HEK293 (cell line): Measurements from ENCODE around the gene NDUFB10.

ENCODE experiments used
- CTCF ChIA-PET: fragments of 350-600 bp; formaldehyde crosslinking; extraction: SDS; loops from one replicate; lab custom pipeline; 2021; ENCODE audit warnings: antibody characterized with exemption; lab: Yijun Ruan, JAX
- POLR2A ChIA-PET: fragments of 300-600 bp; formaldehyde crosslinking; extraction: SDS; loops from one replicate; lab custom pipeline; 2020; ENCODE audit warnings: antibody characterized with exemption, inconsistent platforms; lab: Yijun Ruan, JAX
- H3K27ac ChIP-seq: fragments of 200-500 bp; sonication (Bioruptor generic); 2 replicates; pipeline ENCODE4 v1.5.1; 2014; ENCODE audit warnings: low read depth, low read length, control low read depth, inconsistent platforms; ENCODE audit errors: extremely low read depth
- H3K36me3 ChIP-seq, 2 experiments: fragments of 200-500 bp in 1 of 2; sonication (Bioruptor generic) in 1 of 2; 1 replicate in 1 of 2; 2 replicates in 1 of 2; pipeline ENCODE4 v1.5.1; 2014 to 2017; ENCODE audit warnings: inconsistent platforms in 2 of 2, low read length in 2 of 2; ENCODE audit not compliant: control insufficient read depth in 2 of 2, insufficient read depth in 1 of 2
- H3K4me1 ChIP-seq: fragments of 200-500 bp; sonication (Bioruptor generic); 2 replicates; pipeline ENCODE4 v1.5.1; 2014; ENCODE audit warnings: mild to moderate bottlenecking, low read length, inconsistent platforms; ENCODE audit not compliant: control insufficient read depth, insufficient read depth
- H3K4me3 ChIP-seq: 2 replicates; pipeline ENCODE4 v1.5.1; 2011; ENCODE audit warnings: low read depth, mild to moderate bottlenecking, control low read depth, low read length, moderate library complexity
- H3K9me3 ChIP-seq: fragments of 200-500 bp; sonication (Bioruptor generic); 2 replicates; pipeline ENCODE4 v1.5.1; 2014; ENCODE audit warnings: low read depth, low read length, inconsistent platforms; ENCODE audit not compliant: control insufficient read depth, insufficient read depth
- BCL11B ChIP-seq: fragments of 450-650 bp; formaldehyde crosslinking; IDR thresholded peaks from 2 replicates; pipeline ENCODE4 v1.5.1; 2016; ENCODE audit warnings: low read depth, missing biosample characterization, missing genetic modification characterization
- KLF16 ChIP-seq: fragments of 450-650 bp; formaldehyde crosslinking; IDR thresholded peaks from 2 replicates; pipeline ENCODE4 v1.5.1; 2017; ENCODE audit warnings: missing biosample characterization, missing genetic modification characterization
- SP2 ChIP-seq: fragments of 450-650 bp; formaldehyde crosslinking; IDR thresholded peaks from 2 replicates; pipeline ENCODE4 v1.5.1; 2016; ENCODE audit warnings: missing biosample characterization, missing genetic modification characterization
- ZNF112 ChIP-seq: fragments of 450-650 bp; formaldehyde crosslinking; IDR thresholded peaks from 2 replicates; pipeline ENCODE4 v1.5.0; 2017; ENCODE audit warnings: missing biosample characterization, missing genetic modification characterization
- ZNF155 ChIP-seq: fragments of 450-650 bp; formaldehyde crosslinking; IDR thresholded peaks from 2 replicates; pipeline ENCODE4 v1.5.1; 2016; ENCODE audit warnings: missing biosample characterization, missing genetic modification characterization
- ZNF223 ChIP-seq: fragments of 450-650 bp; formaldehyde crosslinking; IDR thresholded peaks from 2 replicates; pipeline ENCODE4 v1.5.1; 2016; ENCODE audit warnings: missing biosample characterization, missing genetic modification characterization
- ZNF324 ChIP-seq: fragments of 450-650 bp; formaldehyde crosslinking; IDR thresholded peaks from 2 replicates; pipeline ENCODE4 v1.5.1; 2016; ENCODE audit warnings: missing biosample characterization, missing genetic modification characterization
- ZNF37A ChIP-seq: fragments of 450-650 bp; IDR thresholded peaks from 2 replicates; pipeline ENCODE4 v1.5.1; 2018; ENCODE audit warnings: missing biosample characterization, missing genetic modification characterization
- ZNF426 ChIP-seq: fragments of 450-650 bp; formaldehyde crosslinking; IDR thresholded peaks from 2 replicates; pipeline ENCODE4 v1.5.1; 2017; ENCODE audit warnings: missing biosample characterization, missing genetic modification characterization, mild to moderate bottlenecking, inconsistent platforms, moderate library complexity
- ZNF518A ChIP-seq: fragments of 450-650 bp; formaldehyde crosslinking; conservative IDR thresholded peaks from 2 replicates; pipeline ENCODE4 v1.5.1; 2016; ENCODE audit warnings: low read depth, missing biosample characterization, missing genetic modification characterization
- ZNF548 ChIP-seq: fragments of 450-650 bp; formaldehyde crosslinking; IDR thresholded peaks from 2 replicates; pipeline ENCODE4 v1.5.1; 2016; ENCODE audit warnings: missing biosample characterization, missing genetic modification characterization
- ZNF660 ChIP-seq: fragments of 450-650 bp; IDR thresholded peaks from 2 replicates; pipeline ENCODE4 v1.5.1; 2018; ENCODE audit warnings: missing biosample characterization, mild to moderate bottlenecking, missing genetic modification characterization
- ZNF701 ChIP-seq: fragments of 450-650 bp; formaldehyde crosslinking; IDR thresholded peaks from 2 replicates; pipeline ENCODE4 v1.5.1; 2016; ENCODE audit warnings: missing biosample characterization, missing genetic modification characterization
- ZSCAN5A ChIP-seq: fragments of 450-650 bp; formaldehyde crosslinking; IDR thresholded peaks from 2 replicates; pipeline ENCODE4 v1.5.1; 2016; ENCODE audit warnings: missing biosample characterization, missing genetic modification characterization
- TF ChIP-seq, protein P1 (sequence below): fragments of 450-650 bp; formaldehyde crosslinking; IDR thresholded peaks from 2 replicates; pipeline ENCODE4 v1.5.1; 2016; ENCODE audit warnings: missing biosample characterization, missing genetic modification characterization
- TF ChIP-seq, protein P2 (sequence below): fragments of 450-650 bp; IDR thresholded peaks from 2 replicates; pipeline ENCODE4 v1.5.1; 2018; ENCODE audit warnings: missing biosample characterization, missing genetic modification characterization

Gene NDUFB10

GRCh38 chr16:1940273-1941161 lies 18.8 kb upstream of the NDUFB10 start:
- Histone ChIP-seq H3K36me3 (peaks cover 0 to 38% of the 10 kb centered on the region in 2 experiments; a peak in 2 of 3 replicates), H3K4me1 (no peaks in the 10 kb centered on the region; the same call in 1 of the 2 replicates), H3K4me3 (no peak overlapping the region), H3K27ac (no peak overlapping the region), H3K9me3 (no peaks in the 10 kb centered on the region)
- TF ChIP-seq ZNF660 (tag by site-specific recombination) (no peak), ZNF37A (tag by site-specific recombination) (no peak), ZSCAN5A (tag by site-specific recombination) (no peak), ZNF223 (tag by site-specific recombination) (no peak), ZNF426 (tag by site-specific recombination) (no peak), ZNF548 (tag by site-specific recombination) (no peak), ZNF112 (tag by site-specific recombination) (no peak), BCL11B (tag by site-specific recombination) (no peak), KLF16 (tag by site-specific recombination) (no peak), ZNF324 (tag by site-specific recombination) (no peak), ZNF701 (tag by site-specific recombination) (no peak), ZNF518A (tag by site-specific recombination) (no peak), SP2 (tag by site-specific recombination) (no peak), ZNF155 (no peak)
- TF ChIP-seq, protein P1, sequence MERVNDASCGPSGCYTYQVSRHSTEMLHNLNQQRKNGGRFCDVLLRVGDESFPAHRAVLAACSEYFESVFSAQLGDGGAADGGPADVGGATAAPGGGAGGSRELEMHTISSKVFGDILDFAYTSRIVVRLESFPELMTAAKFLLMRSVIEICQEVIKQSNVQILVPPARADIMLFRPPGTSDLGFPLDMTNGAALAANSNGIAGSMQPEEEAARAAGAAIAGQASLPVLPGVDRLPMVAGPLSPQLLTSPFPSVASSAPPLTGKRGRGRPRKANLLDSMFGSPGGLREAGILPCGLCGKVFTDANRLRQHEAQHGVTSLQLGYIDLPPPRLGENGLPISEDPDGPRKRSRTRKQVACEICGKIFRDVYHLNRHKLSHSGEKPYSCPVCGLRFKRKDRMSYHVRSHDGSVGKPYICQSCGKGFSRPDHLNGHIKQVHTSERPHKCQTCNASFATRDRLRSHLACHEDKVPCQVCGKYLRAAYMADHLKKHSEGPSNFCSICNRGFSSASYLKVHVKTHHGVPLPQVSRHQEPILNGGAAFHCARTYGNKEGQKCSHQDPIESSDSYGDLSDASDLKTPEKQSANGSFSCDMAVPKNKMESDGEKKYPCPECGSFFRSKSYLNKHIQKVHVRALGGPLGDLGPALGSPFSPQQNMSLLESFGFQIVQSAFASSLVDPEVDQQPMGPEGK (tag by site-specific recombination) = no peak
- TF ChIP-seq, protein P2, sequence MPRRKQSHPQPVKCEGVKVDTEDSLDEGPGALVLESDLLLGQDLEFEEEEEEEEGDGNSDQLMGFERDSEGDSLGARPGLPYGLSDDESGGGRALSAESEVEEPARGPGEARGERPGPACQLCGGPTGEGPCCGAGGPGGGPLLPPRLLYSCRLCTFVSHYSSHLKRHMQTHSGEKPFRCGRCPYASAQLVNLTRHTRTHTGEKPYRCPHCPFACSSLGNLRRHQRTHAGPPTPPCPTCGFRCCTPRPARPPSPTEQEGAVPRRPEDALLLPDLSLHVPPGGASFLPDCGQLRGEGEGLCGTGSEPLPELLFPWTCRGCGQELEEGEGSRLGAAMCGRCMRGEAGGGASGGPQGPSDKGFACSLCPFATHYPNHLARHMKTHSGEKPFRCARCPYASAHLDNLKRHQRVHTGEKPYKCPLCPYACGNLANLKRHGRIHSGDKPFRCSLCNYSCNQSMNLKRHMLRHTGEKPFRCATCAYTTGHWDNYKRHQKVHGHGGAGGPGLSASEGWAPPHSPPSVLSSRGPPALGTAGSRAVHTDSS = no peak
- ChIA-PET CTCF (interaction anchor here (0.7 to 2.6 kb wide), 5 partner anchors 8 to 74 kb away, joined by 3 to 19 read pairs (median 3); no protein-coding TSS in a partner anchor), POLR2A (interaction anchor here (1.0 to 1.9 kb wide), 7 partner anchors 11 to 311 kb away, joined by 3 to 11 read pairs (median 5); partner anchors contain the start of genes ECI1 and RPS2)
